A549 (cell line): ENCODE measurements around the gene SYS1.

ENCODE experiments used
- EHMT2 ChIP-seq: fragments of 200-600 bp; sonication (generic); IDR thresholded peaks from 2 replicates; pipeline ENCODE4 v1.6.1; 2016; ENCODE audit warnings: antibody characterized with exemption, low read depth, mild to moderate bottlenecking, moderate library complexity
- HMGXB4 ChIP-seq: fragments of 250-450 bp; sonication (Bioruptor Pico); IDR thresholded peaks from 2 replicates; pipeline ENCODE4 v1.5.0; 2021; ENCODE audit warnings: mild to moderate bottlenecking, moderate library complexity, borderline replicate concordance
- JUNB ChIP-seq: fragments of >200 bp; sonication (Bioruptor Twin); formaldehyde crosslinking; IDR thresholded peaks from 2 replicates; pipeline ENCODE4 v1.6.1; 2016
- KDM1A ChIP-seq: fragments of 200-600 bp; sonication (generic); IDR thresholded peaks from 2 replicates; pipeline ENCODE4 v1.6.1; 2016; ENCODE audit warnings: low read depth, mild to moderate bottlenecking
- POLR2A ChIP-seq: IDR thresholded peaks from 2 replicates; pipeline ENCODE4 v1.6.1; 2012; ENCODE audit warnings: mild to moderate bottlenecking, low read length
- RAD21 ChIP-seq, 2 experiments: fragments of >200 bp in 1 of 2; sonication (Bioruptor Twin) in 1 of 2; formaldehyde crosslinking in 1 of 2; IDR thresholded peaks in 1 of 2; conservative IDR thresholded peaks in 1 of 2; 2 replicates in 1 of 2; 3 replicates in 1 of 2; pipeline ENCODE4 v1.6.1; 2012 to 2018; ENCODE audit warnings: inconsistent platforms in 1 of 2
- TF ChIP-seq, protein P1 (sequence below): fragments of >200 bp; sonication (Bioruptor Twin); formaldehyde crosslinking; IDR thresholded peaks from 3 replicates; pipeline ENCODE4 v1.5.1; 2016

DNA sequence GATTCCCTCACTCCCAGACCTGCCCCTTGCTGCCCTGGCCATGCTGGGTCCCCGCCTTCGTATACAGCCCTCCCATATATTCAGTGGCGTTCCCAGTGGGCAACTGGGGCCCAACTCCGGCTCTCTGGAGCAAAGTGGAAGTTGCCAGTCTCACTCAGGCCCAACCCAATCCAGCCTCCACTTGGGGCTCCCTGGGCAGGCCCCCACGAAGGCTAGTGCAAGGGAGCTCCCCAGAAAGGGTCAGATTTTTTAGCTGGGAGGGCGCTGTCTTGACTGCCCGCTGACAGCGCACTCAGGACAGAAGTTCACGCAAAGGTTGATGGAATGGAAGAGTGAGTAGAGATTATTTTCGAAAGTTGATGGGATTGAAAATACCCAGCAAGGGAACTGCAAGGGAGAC, 9.3 kb downstream of the SYS1 start:
- TF ChIP-seq JUNB (no peak), POLR2A (no peak), HMGXB4 (no peak), EHMT2 (no peak), RAD21 (conservative IDR thresholded peaks at IDR 0.05 in 1 of 2, IDR thresholded peaks at IDR 0.05 in 1 of 2) (no peak), KDM1A (no peak)
- TF ChIP-seq, protein P1, sequence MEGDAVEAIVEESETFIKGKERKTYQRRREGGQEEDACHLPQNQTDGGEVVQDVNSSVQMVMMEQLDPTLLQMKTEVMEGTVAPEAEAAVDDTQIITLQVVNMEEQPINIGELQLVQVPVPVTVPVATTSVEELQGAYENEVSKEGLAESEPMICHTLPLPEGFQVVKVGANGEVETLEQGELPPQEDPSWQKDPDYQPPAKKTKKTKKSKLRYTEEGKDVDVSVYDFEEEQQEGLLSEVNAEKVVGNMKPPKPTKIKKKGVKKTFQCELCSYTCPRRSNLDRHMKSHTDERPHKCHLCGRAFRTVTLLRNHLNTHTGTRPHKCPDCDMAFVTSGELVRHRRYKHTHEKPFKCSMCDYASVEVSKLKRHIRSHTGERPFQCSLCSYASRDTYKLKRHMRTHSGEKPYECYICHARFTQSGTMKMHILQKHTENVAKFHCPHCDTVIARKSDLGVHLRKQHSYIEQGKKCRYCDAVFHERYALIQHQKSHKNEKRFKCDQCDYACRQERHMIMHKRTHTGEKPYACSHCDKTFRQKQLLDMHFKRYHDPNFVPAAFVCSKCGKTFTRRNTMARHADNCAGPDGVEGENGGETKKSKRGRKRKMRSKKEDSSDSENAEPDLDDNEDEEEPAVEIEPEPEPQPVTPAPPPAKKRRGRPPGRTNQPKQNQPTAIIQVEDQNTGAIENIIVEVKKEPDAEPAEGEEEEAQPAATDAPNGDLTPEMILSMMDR, result no peak
